WTC11 (cell line): ENCODE results near the gene NQO2.
"Not testable (repeated sequence)": the region's sequence is repeated elsewhere in the genome, so short reads cannot be mapped to it uniquely, and the experiment has no call there.

Experiments
- ATF3 ChIP-seq: sonication (generic); formaldehyde crosslinking; conservative IDR thresholded peaks from 2 replicates; pipeline ENCODE4 v1.8.1; 2022; ENCODE audit warnings: mild to moderate bottlenecking, missing genetic modification reagents
- CBFB ChIP-seq: sonication (generic); formaldehyde crosslinking; IDR thresholded peaks from 2 replicates; pipeline ENCODE4 v1.8.1; 2022; ENCODE audit warnings: mild to moderate bottlenecking, low read depth, missing genetic modification reagents
- GTF2I ChIP-seq: fragments of 250-450 bp; sonication (Bioruptor Pico); conservative IDR thresholded peaks from 2 replicates; pipeline ENCODE4 v1.4.0; 2021; ENCODE audit warnings: mild to moderate bottlenecking
- JUN ChIP-seq: sonication (generic); formaldehyde crosslinking; IDR thresholded peaks from 2 replicates; pipeline ENCODE4 v1.8.0; 2023; ENCODE audit warnings: mild to moderate bottlenecking, missing genetic modification reagents
- KAT7 ChIP-seq: sonication (generic); formaldehyde crosslinking; IDR thresholded peaks from 2 replicates; pipeline ENCODE4 v1.8.1; 2023; ENCODE audit warnings: missing genetic modification reagents, mild to moderate bottlenecking, borderline replicate concordance
- NR1H2 ChIP-seq: sonication (generic); formaldehyde crosslinking; IDR thresholded peaks from 2 replicates; pipeline ENCODE4 v1.9.0; 2021; ENCODE audit warnings: mild to moderate bottlenecking, moderate library complexity, missing genetic modification reagents
- SP1 ChIP-seq: sonication (generic); formaldehyde crosslinking; conservative IDR thresholded peaks from 2 replicates; pipeline ENCODE4 v1.8.1; 2022; ENCODE audit warnings: missing genetic modification reagents
- TEAD1 ChIP-seq: sonication (generic); formaldehyde crosslinking; IDR thresholded peaks from 2 replicates; pipeline ENCODE4 v1.8.0; 2022; ENCODE audit warnings: mild to moderate bottlenecking, missing genetic modification reagents
- ZBTB21 ChIP-seq: sonication (generic); formaldehyde crosslinking; IDR thresholded peaks from 2 replicates; pipeline ENCODE4 v1.8.1; 2023; ENCODE audit warnings: mild to moderate bottlenecking, missing genetic modification reagents, borderline replicate concordance
- ZBTB43 ChIP-seq: sonication (generic); formaldehyde crosslinking; IDR thresholded peaks from 2 replicates; pipeline ENCODE4 v1.8.1; 2023; ENCODE audit warnings: mild to moderate bottlenecking, missing genetic modification reagents
- ZNF138 ChIP-seq: sonication (generic); formaldehyde crosslinking; conservative IDR thresholded peaks from 2 replicates; pipeline ENCODE4 v1.8.1; 2022; ENCODE audit warnings: mild to moderate bottlenecking, moderate library complexity, missing genetic modification reagents
- ZNF232 ChIP-seq: sonication (generic); formaldehyde crosslinking; IDR thresholded peaks from 2 replicates; pipeline ENCODE4 v1.8.0; 2022; ENCODE audit warnings: mild to moderate bottlenecking, missing genetic modification reagents
- TF ChIP-seq, protein P1 (sequence below): sonication (generic); formaldehyde crosslinking; IDR thresholded peaks from 2 replicates; pipeline ENCODE4 v1.8.1; 2022; ENCODE audit warnings: mild to moderate bottlenecking, missing genetic modification reagents, moderate library complexity, borderline replicate concordance
- TF ChIP-seq, protein P2 (sequence below): fragments of 200-600 bp; IDR thresholded peaks from 2 replicates; pipeline ENCODE4 v1.8.0; 2022; ENCODE audit warnings: antibody characterized with exemption

GRCh38 chr6:2972219-2972487, 27.5 kb upstream of the NQO2 start:
- TF ChIP-seq, protein P1, sequence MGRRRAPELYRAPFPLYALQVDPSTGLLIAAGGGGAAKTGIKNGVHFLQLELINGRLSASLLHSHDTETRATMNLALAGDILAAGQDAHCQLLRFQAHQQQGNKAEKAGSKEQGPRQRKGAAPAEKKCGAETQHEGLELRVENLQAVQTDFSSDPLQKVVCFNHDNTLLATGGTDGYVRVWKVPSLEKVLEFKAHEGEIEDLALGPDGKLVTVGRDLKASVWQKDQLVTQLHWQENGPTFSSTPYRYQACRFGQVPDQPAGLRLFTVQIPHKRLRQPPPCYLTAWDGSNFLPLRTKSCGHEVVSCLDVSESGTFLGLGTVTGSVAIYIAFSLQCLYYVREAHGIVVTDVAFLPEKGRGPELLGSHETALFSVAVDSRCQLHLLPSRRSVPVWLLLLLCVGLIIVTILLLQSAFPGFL = not testable (repeated sequence)
- TF ChIP-seq KAT7 (CRISPR knock-in tag); JUN (CRISPR knock-in tag); CBFB (CRISPR knock-in tag); SP1 (CRISPR knock-in tag); ZNF232; ZNF138; NR1H2 (CRISPR knock-in tag); GTF2I (CRISPR knock-in tag); ATF3 (CRISPR knock-in tag); ZBTB43 (CRISPR knock-in tag); TEAD1 (CRISPR knock-in tag); ZBTB21 (CRISPR knock-in tag): not testable (repeated sequence)
- TF ChIP-seq, protein P2, sequence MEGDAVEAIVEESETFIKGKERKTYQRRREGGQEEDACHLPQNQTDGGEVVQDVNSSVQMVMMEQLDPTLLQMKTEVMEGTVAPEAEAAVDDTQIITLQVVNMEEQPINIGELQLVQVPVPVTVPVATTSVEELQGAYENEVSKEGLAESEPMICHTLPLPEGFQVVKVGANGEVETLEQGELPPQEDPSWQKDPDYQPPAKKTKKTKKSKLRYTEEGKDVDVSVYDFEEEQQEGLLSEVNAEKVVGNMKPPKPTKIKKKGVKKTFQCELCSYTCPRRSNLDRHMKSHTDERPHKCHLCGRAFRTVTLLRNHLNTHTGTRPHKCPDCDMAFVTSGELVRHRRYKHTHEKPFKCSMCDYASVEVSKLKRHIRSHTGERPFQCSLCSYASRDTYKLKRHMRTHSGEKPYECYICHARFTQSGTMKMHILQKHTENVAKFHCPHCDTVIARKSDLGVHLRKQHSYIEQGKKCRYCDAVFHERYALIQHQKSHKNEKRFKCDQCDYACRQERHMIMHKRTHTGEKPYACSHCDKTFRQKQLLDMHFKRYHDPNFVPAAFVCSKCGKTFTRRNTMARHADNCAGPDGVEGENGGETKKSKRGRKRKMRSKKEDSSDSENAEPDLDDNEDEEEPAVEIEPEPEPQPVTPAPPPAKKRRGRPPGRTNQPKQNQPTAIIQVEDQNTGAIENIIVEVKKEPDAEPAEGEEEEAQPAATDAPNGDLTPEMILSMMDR = not testable (repeated sequence)
